ENCODE data around the gene ATP5F1E.

ATP5F1E gene

GRCh38 chr20:58995461-58996225, 36.5 kb downstream of the ATP5F1E start:
- Histone ChIP-seq H4K20me1 (ENCODE audit: insufficient read depth, low read length, poor library complexity, severe bottlenecking) (no peaks in the 10 kb centered on the region), H3K79me2 (ENCODE audit: insufficient read depth, low read length) (no peaks in the 10 kb centered on the region), H3K27me3 (ENCODE audit: insufficient read depth, low read length, poor library complexity, severe bottlenecking) (no peaks in the 10 kb centered on the region), H3K9ac (ENCODE audit: low read depth, low read length, poor library complexity, severe bottlenecking) (no peak overlapping the region), H3K36me3 (ENCODE audit: insufficient read depth, low read length) (peaks cover 58% of the 10 kb centered on the region), H3K9me3 (ENCODE audit: insufficient read depth, low read depth, low read length) (no peaks in the 10 kb centered on the region), H2AFZ (ENCODE audit: low read length) (no peak overlapping the region), H3K4me2 (ENCODE audit: low read depth, low read length, poor library complexity, severe bottlenecking) (no peak overlapping the region), H3F3A (ENCODE audit: low read depth) (no peaks in the 10 kb centered on the region), H3K9me2 (replicated peaks; ENCODE audit: low read depth, low read length) (no peaks in the 10 kb centered on the region), H3K4me3 (ENCODE audit: low read length, poor library complexity, severe bottlenecking) (no peak overlapping the region), H3K4me1 (ENCODE audit: insufficient read depth, low read length, poor library complexity, severe bottlenecking) (no peaks in the 10 kb centered on the region)
- TF ChIP-seq CTCF (conservative IDR thresholded peaks at IDR 0.05; ENCODE audit: low read length) (no peak), EZH2phosphoT487 (IDR thresholded peaks at IDR 0.05; ENCODE audit: borderline replicate concordance) (no peak)

- no peaks in the 10 kb centered on the region for H3F3A ChIP-seq (ENCODE audit: low read depth)
Measured at GRCh38 chr20:58994390-58995159, 37.6 kb downstream of the ATP5F1E start.

More at GRCh38 chr20:58994390-58995159, 37.6 kb downstream of the ATP5F1E start:
- no peak overlapping the region for H3K4me3 ChIP-seq (ENCODE audit: low read length, poor library complexity, severe bottlenecking)
- H3K4me2 ChIP-seq (ENCODE audit: low read depth, low read length, poor library complexity, severe bottlenecking): no peak overlapping the region
- H3K9me3 ChIP-seq (ENCODE audit: insufficient read depth, low read depth, low read length): no peaks in the 10 kb centered on the region
- no peak overlapping the region for H2AFZ ChIP-seq (ENCODE audit: low read length)
- H3K4me1 ChIP-seq (ENCODE audit: insufficient read depth, low read length, poor library complexity, severe bottlenecking): no peaks in the 10 kb centered on the region
- no peak for TF ChIP-seq EZH2phosphoT487 (IDR thresholded peaks at IDR 0.05; ENCODE audit: borderline replicate concordance)
- no peak for TF ChIP-seq CTCF (conservative IDR thresholded peaks at IDR 0.05; ENCODE audit: low read length)
- H4K20me1 ChIP-seq (ENCODE audit: insufficient read depth, low read length, poor library complexity, severe bottlenecking): no peaks in the 10 kb centered on the region
- no peak overlapping the region for H3K9ac ChIP-seq (ENCODE audit: low read depth, low read length, poor library complexity, severe bottlenecking)
- no peaks in the 10 kb centered on the region for H3K9me2 ChIP-seq (replicated peaks; ENCODE audit: low read depth, low read length)
- H3K36me3 ChIP-seq (ENCODE audit: insufficient read depth, low read length): peaks cover 67% of the 10 kb centered on the region
- H3K27me3 ChIP-seq (ENCODE audit: insufficient read depth, low read length, poor library complexity, severe bottlenecking): no peaks in the 10 kb centered on the region
- H3K79me2 ChIP-seq (ENCODE audit: insufficient read depth, low read length): no peaks in the 10 kb centered on the region
